GM21723 (cell line): Measurements from ENCODE around the gene PHPT1.
"Not testable (repeated sequence)": the region's sequence is repeated elsewhere in the genome, so short reads cannot be mapped to it uniquely, and the experiment has no call there.

ENCODE experiments used
- ATAC-seq: cut with Tn5 transposase; IDR thresholded peaks from one replicate; pipeline ENCODE4 v1.9.1; 2021; ENCODE audit warnings: mild to moderate bottlenecking, moderate library complexity; ENCODE audit not compliant: unreplicated experiment

The PHPT1 gene

GRCh38 chr9:136849038-136849959 is at the start of gene PHPT1:
Gene PHPT1 (plus strand): TSS chr9:136849409. CDS start chr9:136849431, 22 bp downstream.
- peak; percentile 69 for ATAC-seq

- peak; percentile 39 for ATAC-seq
Observed at GRCh38 chr9:136799854-136800657, 49.2 kb upstream of the PHPT1 start.

- no peak for ATAC-seq
Observed at GRCh38 chr9:136802321-136802720, 46.9 kb upstream of the PHPT1 start.

- ATAC-seq = not testable (repeated sequence)
Observed at GRCh38 chr9:136803009-136803550, 46.1 kb upstream of the PHPT1 start.

- ATAC-seq = no peak
Observed at GRCh38 chr9:136803551-136804508, 45.4 kb upstream of the PHPT1 start.

- no peak for ATAC-seq
Observed at GRCh38 chr9:136804509-136805206, 44.6 kb upstream of the PHPT1 start.

GRCh38 chr9:136805207-136805740 is 43.9 kb upstream of the PHPT1 start:
- ATAC-seq = no peak

- no peak for ATAC-seq
Observed at GRCh38 chr9:136806067-136806466, 43.1 kb upstream of the PHPT1 start.

- no peak for ATAC-seq
Observed at GRCh38 chr9:136806631-136807201, 42.5 kb upstream of the PHPT1 start.

- peak; percentile 59 for ATAC-seq
Observed at GRCh38 chr9:136807281-136808074, 41.7 kb upstream of the PHPT1 start, which contains the start of gene RABL6. Gene RABL6 (plus strand): TSS chr9:136807948. CDS start chr9:136808197, 249 bp downstream.

GRCh38 chr9:136808075-136808805 is 41.0 kb upstream of the PHPT1 start:
- ATAC-seq = peak; percentile 30

GRCh38 chr9:136808806-136809158 is 40.4 kb upstream of the PHPT1 start:
- ATAC-seq = no peak

GRCh38 chr9:136814725-136815421 is 34.3 kb upstream of the PHPT1 start:
- no peak for ATAC-seq

GRCh38 chr9:136815422-136815782 is 33.8 kb upstream of the PHPT1 start:
- ATAC-seq = no peak

GRCh38 chr9:136820971-136821825 is 28.0 kb upstream of the PHPT1 start:
- no peak for ATAC-seq
